Dendritic cell treated with granulocyte-macrophage colony-stimulating factor and Interleukin-4, amounts not matched to agents 40 ng/mL and 50 ng/mL, for 4 days (primary cell): ENCODE measurements around the gene MEIOSIN.
"Not testable (repeated sequence)": the region's sequence is repeated elsewhere in the genome, so short reads cannot be mapped to it uniquely, and the experiment has no call there.

ENCODE experiments used
- H3K27ac Mint-ChIP-seq: one replicate; pipeline ENCODE4 v1.8.0; 2022; ENCODE audit warnings: mild to moderate bottlenecking, mixed read lengths
- H3K27me3 Mint-ChIP-seq: one replicate; pipeline ENCODE4 v1.8.0; 2022; ENCODE audit warnings: mild to moderate bottlenecking, mixed read lengths
- H3K36me3 Mint-ChIP-seq: one replicate; pipeline ENCODE4 v1.8.0; 2022; ENCODE audit warnings: low read depth, mixed read lengths
- H3K4me1 Mint-ChIP-seq: one replicate; pipeline ENCODE4 v1.8.0; 2022; ENCODE audit warnings: low read depth, mixed read lengths
- H3K4me3 Mint-ChIP-seq: one replicate; pipeline ENCODE4 v1.8.0; 2022; ENCODE audit warnings: mild to moderate bottlenecking, moderate library complexity, mixed read lengths
- H3K9me3 Mint-ChIP-seq: one replicate; pipeline ENCODE4 v1.8.0; 2022; ENCODE audit warnings: mixed read lengths
- intact Hi-C: fragments of 100-400 bp; cut with micrococcal nuclease; formaldehyde crosslinking; loops from one replicate; pipeline ENCODE4 v1.15.0; 2022

The MEIOSIN gene

GRCh38 chr19:45785781-45786532 is 52.7 kb downstream of the MEIOSIN start:
- intact Hi-C loops: no loop called here
- H3K4me3 Mint-ChIP-seq: no peak overlapping the region

GRCh38 chr19:45786533-45786894 is 53.3 kb downstream of the MEIOSIN start:
- Mint-ChIP-seq H3K27me3 (peaks cover 86% of the 10 kb centered on the region), H3K9me3 (no peaks in the 10 kb centered on the region), H3K36me3 (peaks cover 83% of the 10 kb centered on the region), H3K4me3 (no peak overlapping the region), H3K27ac (no peak overlapping the region), H3K4me1 (peaks cover 47% of the 10 kb centered on the region)
- intact Hi-C loops: no loop called here

More at GRCh38 chr19:45785781-45786532, 52.7 kb downstream of the MEIOSIN start:
- no peak overlapping the region for H3K27ac Mint-ChIP-seq
- peaks cover 82% of the 10 kb centered on the region for H3K36me3 Mint-ChIP-seq
- H3K27me3 Mint-ChIP-seq: peaks cover 91% of the 10 kb centered on the region
- H3K4me1 Mint-ChIP-seq: peaks cover 45% of the 10 kb centered on the region
- H3K9me3 Mint-ChIP-seq: no peaks in the 10 kb centered on the region

- no peak overlapping the region for H3K27ac Mint-ChIP-seq
- H3K4me3 Mint-ChIP-seq: no peak overlapping the region
- peaks cover 57% of the 10 kb centered on the region for H3K4me1 Mint-ChIP-seq
- H3K27me3 Mint-ChIP-seq: peaks cover 71% of the 10 kb centered on the region
- H3K9me3 Mint-ChIP-seq: no peaks in the 10 kb centered on the region
- intact Hi-C loops: no loop called here
- H3K36me3 Mint-ChIP-seq: peaks cover 74% of the 10 kb centered on the region
These were observed 56.0 kb downstream of the MEIOSIN start for GRCh38 chr19:45789035-45789786.

DNA sequence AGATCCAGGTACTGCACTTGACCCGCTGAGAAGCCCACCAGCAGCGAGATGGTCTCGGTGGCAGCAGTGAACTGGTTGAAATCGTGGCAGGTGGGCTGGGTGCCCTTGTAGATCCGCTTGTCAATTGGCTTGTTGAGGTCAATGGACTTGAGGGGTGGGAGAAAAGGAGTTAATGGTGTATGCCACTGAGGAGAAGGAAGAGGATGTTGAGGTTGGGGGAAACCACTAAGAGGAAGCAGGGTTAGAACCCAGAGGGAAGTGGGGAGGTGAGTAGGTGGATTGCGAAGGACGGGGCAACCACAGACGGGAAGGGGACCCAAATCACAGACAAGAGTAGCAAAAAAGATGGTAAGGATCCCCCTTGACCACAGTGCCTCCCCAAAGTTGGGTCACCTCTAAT is 57.7 kb downstream of the MEIOSIN start:
- Mint-ChIP-seq H3K27ac (peak overlapping the region; percentile 49), H3K36me3 (peaks cover 57% of the 10 kb centered on the region), H3K4me1 (peaks cover 68% of the 10 kb centered on the region), H3K27me3 (peaks cover 68% of the 10 kb centered on the region), H3K9me3 (no peaks in the 10 kb centered on the region), H3K4me3 (peak overlapping the region; percentile 85)
- intact Hi-C loops: no loop called here

GRCh38 chr19:45791744-45792469 is 58.7 kb downstream of the MEIOSIN start:
- Mint-ChIP-seq H3K27me3 (peaks cover 68% of the 10 kb centered on the region), H3K4me1 (peaks cover 69% of the 10 kb centered on the region), H3K36me3 (peaks cover 47% of the 10 kb centered on the region), H3K27ac (peak overlapping the region; percentile 49), H3K4me3 (peak overlapping the region; percentile 85), H3K9me3 (no peaks in the 10 kb centered on the region)
- intact Hi-C loops: no loop called here

- Mint-ChIP-seq H3K27ac (peak within 1 kb of the TSS; percentile 69), H3K36me3 (peaks cover 40% of the 10 kb centered on the region), H3K4me1 (peaks cover 68% of the 10 kb centered on the region), H3K9me3 (no peaks in the 10 kb centered on the region), H3K27me3 (peaks cover 66% of the 10 kb centered on the region), H3K4me3 (peak within 1 kb of the TSS; percentile 85)
- intact Hi-C loops: no loop called here
These were observed 59.4 kb downstream of the MEIOSIN start, which contains the start of gene DMWD for GRCh38 chr19:45792470-45793177. Gene DMWD (minus strand): TSS chr19:45792845. CDS start chr19:45792756, 89 bp downstream.

DNA sequence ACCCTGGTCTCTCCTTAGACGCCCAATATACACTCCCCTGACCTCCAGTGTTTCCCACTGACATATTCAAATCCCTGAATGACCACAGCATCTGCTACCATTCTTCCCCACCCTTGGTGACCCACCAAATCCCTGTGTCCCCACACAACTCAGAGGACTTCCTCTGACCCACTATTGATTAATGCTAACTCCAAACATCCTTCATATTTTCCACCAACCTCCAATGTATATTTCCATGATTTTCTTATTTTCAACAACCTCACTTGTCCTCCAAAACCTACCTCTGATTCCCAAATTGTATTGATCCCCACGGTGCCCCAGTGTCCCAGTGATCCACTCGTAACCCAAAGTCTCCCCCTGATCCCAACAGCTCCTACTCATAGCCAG is 59.9 kb downstream of the MEIOSIN start:
- H3K4me1 Mint-ChIP-seq: peaks cover 63% of the 10 kb centered on the region
- H3K36me3 Mint-ChIP-seq: peaks cover 34% of the 10 kb centered on the region
- peak overlapping the region; percentile 69 for H3K27ac Mint-ChIP-seq
- intact Hi-C loops: no loop called here
- peak overlapping the region; percentile 58 for H3K4me3 Mint-ChIP-seq
- peaks cover 66% of the 10 kb centered on the region for H3K27me3 Mint-ChIP-seq
- no peaks in the 10 kb centered on the region for H3K9me3 Mint-ChIP-seq

GRCh38 chr19:45793876-45794275 is 60.6 kb downstream of the MEIOSIN start:
- peaks cover 66% of the 10 kb centered on the region for H3K27me3 Mint-ChIP-seq
- H3K27ac Mint-ChIP-seq: peak overlapping the region; percentile 69
- no peaks in the 10 kb centered on the region for H3K9me3 Mint-ChIP-seq

DNA sequence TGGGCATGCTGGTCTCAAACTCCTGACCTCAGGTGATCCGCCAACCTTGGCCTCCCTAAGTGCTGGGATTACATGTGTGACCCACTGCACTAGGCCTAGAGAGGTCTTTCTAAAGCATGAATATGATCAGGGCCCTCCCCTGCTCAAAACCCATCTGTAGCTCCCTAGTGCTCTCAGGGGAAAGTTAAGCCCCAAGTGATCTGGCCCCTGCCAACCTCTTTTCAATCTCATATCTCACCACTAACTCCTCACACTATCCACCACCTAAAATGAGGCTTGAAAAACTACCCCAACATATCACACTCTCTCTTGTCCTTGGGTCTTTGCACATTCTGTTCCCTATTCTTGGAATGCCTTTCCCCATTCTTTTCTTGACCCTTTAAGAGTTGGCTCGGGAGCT is 61.4 kb downstream of the MEIOSIN start:
- Mint-ChIP-seq H3K27ac (peak overlapping the region; percentile 2), H3K4me3 (no peak overlapping the region), H3K4me1 (peaks cover 60% of the 10 kb centered on the region), H3K36me3 (peaks cover 20% of the 10 kb centered on the region), H3K27me3 (peaks cover 66% of the 10 kb centered on the region), H3K9me3 (no peaks in the 10 kb centered on the region)
- intact Hi-C loops: no loop called here

More at GRCh38 chr19:45793876-45794275, 60.6 kb downstream of the MEIOSIN start:
- intact Hi-C loops: no loop called here
- H3K36me3 Mint-ChIP-seq: peaks cover 27% of the 10 kb centered on the region
- H3K4me1 Mint-ChIP-seq: peaks cover 58% of the 10 kb centered on the region
- H3K4me3 Mint-ChIP-seq: peak overlapping the region; percentile 59

GRCh38 chr19:45798995-45799517 is 65.8 kb downstream of the MEIOSIN start:
- H3K36me3 Mint-ChIP-seq: no peaks in the 10 kb centered on the region
- H3K27me3 Mint-ChIP-seq: peaks cover 94% of the 10 kb centered on the region
- no peak overlapping the region for H3K27ac Mint-ChIP-seq
- no peaks in the 10 kb centered on the region for H3K9me3 Mint-ChIP-seq
- H3K4me3 Mint-ChIP-seq: no peak overlapping the region
- intact Hi-C loops: loop anchor here (1.0 kb wide), 1 partner anchor 29 kb away; no protein-coding TSS in a partner anchor
- peaks cover 35% of the 10 kb centered on the region for H3K4me1 Mint-ChIP-seq

- Mint-ChIP-seq H3K4me1 (peaks cover 31% of the 10 kb centered on the region), H3K27me3 (peaks cover 98% of the 10 kb centered on the region)
- intact Hi-C loops: loop anchor here (1.0 kb wide), 1 partner anchor 29 kb away; no protein-coding TSS in a partner anchor
- not testable (repeated sequence) for H3K36me3 Mint-ChIP-seq, H3K27ac Mint-ChIP-seq, H3K9me3 Mint-ChIP-seq, H3K4me3 Mint-ChIP-seq
These were observed 66.3 kb downstream of the MEIOSIN start for GRCh38 chr19:45799541-45799940.

DNA sequence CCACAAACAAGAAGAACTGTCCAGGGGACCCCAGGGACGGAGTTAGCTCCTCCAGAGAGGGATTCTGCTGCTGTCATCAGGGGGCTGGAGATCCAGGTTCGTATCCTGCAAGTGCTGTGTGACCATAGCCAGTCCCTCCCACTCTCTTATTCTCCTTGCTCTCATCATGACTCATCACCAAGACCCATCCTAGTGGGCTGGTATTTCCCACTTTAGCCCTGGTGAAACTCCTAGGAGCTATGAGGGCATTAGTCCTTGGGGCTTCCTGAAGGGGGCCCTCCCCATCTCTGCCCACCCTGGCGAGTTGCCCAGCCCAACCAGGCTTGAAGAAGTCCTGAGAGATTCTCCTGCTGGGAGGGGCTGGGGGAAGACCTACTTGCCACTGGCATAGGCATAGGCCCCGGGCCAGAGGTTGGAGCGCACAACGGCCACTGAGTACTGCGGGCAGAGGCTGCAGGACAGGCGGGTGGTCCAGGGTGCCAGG is 66.9 kb downstream of the MEIOSIN start:
- Mint-ChIP-seq H3K9me3 (no peaks in the 10 kb centered on the region), H3K4me3 (no peak overlapping the region), H3K36me3 (no peaks in the 10 kb centered on the region), H3K27ac (no peak overlapping the region), H3K4me1 (peaks cover 26% of the 10 kb centered on the region), H3K27me3 (peaks cover 98% of the 10 kb centered on the region)
- intact Hi-C loops: no loop called here

GRCh38 chr19:45801603-45802175 is 68.5 kb downstream of the MEIOSIN start:
- intact Hi-C loops: no loop called here
- no peaks in the 10 kb centered on the region for H3K9me3 Mint-ChIP-seq
- peaks cover 97% of the 10 kb centered on the region for H3K27me3 Mint-ChIP-seq
- peaks cover 25% of the 10 kb centered on the region for H3K4me1 Mint-ChIP-seq
- no peak overlapping the region for H3K4me3 Mint-ChIP-seq
- H3K27ac Mint-ChIP-seq: no peak overlapping the region
- H3K36me3 Mint-ChIP-seq: no peaks in the 10 kb centered on the region
